SJCRH30 (cell line): Measurements from ENCODE around the gene CNTN2. TPM values are rescaled to one million over a fixed set of nuclear protein-coding genes. Genes with fewer than 3 reads are reported as not detected.

ENCODE experiments used
- DNase-seq, 2 experiments: peaks; one replicate each; pipeline ENCODE4 v3.0.0-alpha.2; 2015 to 2020
- H3K27ac ChIP-seq: fragments of 250-450 bp; sonication (Bioruptor Pico); 2 replicates; pipeline ENCODE4 v1.5.1; 2020; ENCODE audit warnings: mild to moderate bottlenecking, moderate library complexity
- H3K27me3 ChIP-seq: fragments of 250-450 bp; sonication (Bioruptor Pico); 2 replicates; pipeline ENCODE4 v1.5.1; 2020; ENCODE audit warnings: mild to moderate bottlenecking, moderate library complexity
- H3K36me3 ChIP-seq: fragments of 250-450 bp; sonication (Bioruptor Pico); 2 replicates; pipeline ENCODE4 v1.5.1; 2020; ENCODE audit warnings: mild to moderate bottlenecking, moderate library complexity
- H3K4me1 ChIP-seq: fragments of 250-450 bp; sonication (Bioruptor Pico); 2 replicates; pipeline ENCODE4 v1.5.1; 2020; ENCODE audit warnings: mild to moderate bottlenecking, moderate library complexity
- H3K4me3 ChIP-seq: fragments of 250-450 bp; sonication (Bioruptor Pico); 2 replicates; pipeline ENCODE4 v1.5.1; 2020; ENCODE audit warnings: mild to moderate bottlenecking, moderate library complexity
- H3K9me3 ChIP-seq: fragments of 250-450 bp; sonication (Bioruptor Pico); replicated peaks from 2 replicates; pipeline ENCODE4 v1.5.1; 2020; ENCODE audit warnings: mild to moderate bottlenecking, moderate library complexity
- total RNA-seq: library from RNA; depleted of rRNA; stranded (reverse); fragments of >200 nt; shearing (Covaris generic); gene quantifications from 2 replicates; pipeline ENCODE4 v1.2.3, GENCODE V29; 2014

The CNTN2 gene
- total RNA-seq, 1 experiment from 2014 or later: 0.36 TPM

GRCh38 chr1:205066141-205066818 is 23.3 kb downstream of the CNTN2 start:
- H3K4me3 ChIP-seq: no peak overlapping the region
- H3K36me3 ChIP-seq: no peaks in the 10 kb centered on the region
- no peak overlapping the region for H3K27ac ChIP-seq
- 0 out of 2 replicates have a peak, but pooled peaks cover 5% of the 10 kb centered on the region for H3K27me3 ChIP-seq
- H3K4me1 ChIP-seq: peaks cover 4% of the 10 kb centered on the region; the same call in 1 of the 2 replicates
- H3K9me3 ChIP-seq: no peaks in the 10 kb centered on the region
- DNase-seq: no peak

GRCh38 chr1:205067031-205067430 is 24.0 kb downstream of the CNTN2 start:
- Histone ChIP-seq H3K27ac (no peak overlapping the region), H3K4me3 (no peak overlapping the region), H3K36me3 (no peaks in the 10 kb centered on the region), H3K9me3 (no peaks in the 10 kb centered on the region), H3K4me1 (peaks cover 4% of the 10 kb centered on the region; the same call in 1 of the 2 replicates), H3K27me3 (0 out of 2 replicates have a peak, but pooled peaks cover 5% of the 10 kb centered on the region)
- DNase-seq: no peak

- no peak for DNase-seq
- Histone ChIP-seq H3K4me1 (peaks cover 4% of the 10 kb centered on the region; the same call in 1 of the 2 replicates), H3K27me3 (no peaks in the 10 kb centered on the region), H3K4me3 (no peak overlapping the region), H3K9me3 (no peaks in the 10 kb centered on the region), H3K27ac (no peak overlapping the region), H3K36me3 (no peaks in the 10 kb centered on the region)
Observed at GRCh38 chr1:205068001-205068400, 25.0 kb downstream of the CNTN2 start.

GRCh38 chr1:205068457-205069040 is 25.5 kb downstream of the CNTN2 start:
- peaks cover 4% of the 10 kb centered on the region; the same call in 1 of the 2 replicates for H3K4me1 ChIP-seq
- H3K27me3 ChIP-seq: no peaks in the 10 kb centered on the region
- no peak overlapping the region for H3K4me3 ChIP-seq
- no peaks in the 10 kb centered on the region for H3K9me3 ChIP-seq
- H3K27ac ChIP-seq: no peak overlapping the region
- no peaks in the 10 kb centered on the region for H3K36me3 ChIP-seq
- peak in 1 of 2 experiments; percentile 41 for DNase-seq

- Histone ChIP-seq H3K4me3 (no peak overlapping the region), H3K27me3 (no peaks in the 10 kb centered on the region), H3K9me3 (no peaks in the 10 kb centered on the region), H3K36me3 (no peaks in the 10 kb centered on the region), H3K27ac (no peak overlapping the region), H3K4me1 (peaks cover 4% of the 10 kb centered on the region; the same call in 1 of the 2 replicates)
- peak; percentile 40 for DNase-seq
Observed at GRCh38 chr1:205069371-205070125, 26.5 kb downstream of the CNTN2 start.

GRCh38 chr1:205071028-205071409 is 28.0 kb downstream of the CNTN2 start:
- Histone ChIP-seq H3K4me1 (peaks cover 8% of the 10 kb centered on the region), H3K27me3 (no peaks in the 10 kb centered on the region)

GRCh38 chr1:205071801-205072200 is 28.8 kb downstream of the CNTN2 start:
- H3K36me3 ChIP-seq: no peaks in the 10 kb centered on the region
- H3K4me3 ChIP-seq: no peak overlapping the region
- no peaks in the 10 kb centered on the region for H3K9me3 ChIP-seq
- no peak for DNase-seq
- H3K27ac ChIP-seq: no peak overlapping the region
- H3K4me1 ChIP-seq: peaks cover 15% of the 10 kb centered on the region
- no peaks in the 10 kb centered on the region for H3K27me3 ChIP-seq

More at GRCh38 chr1:205071028-205071409, 28.0 kb downstream of the CNTN2 start:
- Histone ChIP-seq H3K27ac (no peak overlapping the region), H3K36me3 (no peaks in the 10 kb centered on the region), H3K9me3 (no peaks in the 10 kb centered on the region), H3K4me3 (no peak overlapping the region)
- no peak for DNase-seq

GRCh38 chr1:205072286-205072685 is 29.3 kb downstream of the CNTN2 start:
- H3K4me3 ChIP-seq: no peak overlapping the region

GRCh38 chr1:205072881-205073280 is 29.9 kb downstream of the CNTN2 start:
- H3K9me3 ChIP-seq: no peaks in the 10 kb centered on the region
- H3K4me1 ChIP-seq: peaks cover 21% of the 10 kb centered on the region
- H3K4me3 ChIP-seq: no peak overlapping the region
- no peak for DNase-seq
- H3K36me3 ChIP-seq: no peaks in the 10 kb centered on the region
- H3K27me3 ChIP-seq: no peaks in the 10 kb centered on the region
- H3K27ac ChIP-seq: no peak overlapping the region

More at GRCh38 chr1:205072286-205072685, 29.3 kb downstream of the CNTN2 start:
- Histone ChIP-seq H3K4me1 (peaks cover 20% of the 10 kb centered on the region), H3K27ac (no peak overlapping the region), H3K27me3 (no peaks in the 10 kb centered on the region), H3K36me3 (no peaks in the 10 kb centered on the region), H3K9me3 (no peaks in the 10 kb centered on the region)
- DNase-seq: no peak

GRCh38 chr1:205073511-205073910 is 30.5 kb downstream of the CNTN2 start:
- DNase-seq: no peak
- peaks cover 18% of the 10 kb centered on the region for H3K4me1 ChIP-seq
- no peaks in the 10 kb centered on the region for H3K9me3 ChIP-seq
- no peak overlapping the region for H3K27ac ChIP-seq
- H3K27me3 ChIP-seq: no peaks in the 10 kb centered on the region
- H3K36me3 ChIP-seq: no peaks in the 10 kb centered on the region
- no peak overlapping the region for H3K4me3 ChIP-seq

- Histone ChIP-seq H3K4me3 (no peak overlapping the region), H3K9me3 (no peaks in the 10 kb centered on the region), H3K36me3 (no peaks in the 10 kb centered on the region), H3K4me1 (peaks cover 17% of the 10 kb centered on the region), H3K27ac (no peak overlapping the region), H3K27me3 (no peaks in the 10 kb centered on the region)
- no peak for DNase-seq
Observed at GRCh38 chr1:205074084-205074483, 31.1 kb downstream of the CNTN2 start.

GRCh38 chr1:205074513-205074912 is 31.5 kb downstream of the CNTN2 start:
- Histone ChIP-seq H3K27me3 (no peaks in the 10 kb centered on the region), H3K27ac (no peak overlapping the region), H3K4me1 (peaks cover 17% of the 10 kb centered on the region), H3K4me3 (no peak overlapping the region), H3K9me3 (no peaks in the 10 kb centered on the region), H3K36me3 (no peaks in the 10 kb centered on the region)
- DNase-seq: no peak

GRCh38 chr1:205075642-205076155 is 32.7 kb downstream of the CNTN2 start:
- no peaks in the 10 kb centered on the region for H3K27me3 ChIP-seq
- no peaks in the 10 kb centered on the region for H3K9me3 ChIP-seq
- H3K27ac ChIP-seq: no peak overlapping the region
- peaks cover 17% of the 10 kb centered on the region for H3K4me1 ChIP-seq
- DNase-seq: peak; percentile 51 to 65
- no peak overlapping the region for H3K4me3 ChIP-seq
- no peaks in the 10 kb centered on the region for H3K36me3 ChIP-seq

- no peaks in the 10 kb centered on the region for H3K9me3 ChIP-seq
- H3K36me3 ChIP-seq: no peaks in the 10 kb centered on the region
- no peak for DNase-seq
- no peaks in the 10 kb centered on the region for H3K27me3 ChIP-seq
- H3K27ac ChIP-seq: no peak overlapping the region
- peaks cover 17% of the 10 kb centered on the region for H3K4me1 ChIP-seq
- H3K4me3 ChIP-seq: no peak overlapping the region
Observed at GRCh38 chr1:205076245-205076761, 33.3 kb downstream of the CNTN2 start.
